Measurements from ENCODE around the gene PDE6A. TPM values are rescaled to one million over a fixed set of nuclear protein-coding genes. Genes with fewer than 3 reads are reported as not detected.

Gene PDE6A
- total and polyA plus RNA-seq, 2 of the 13 experiments (the other 11 are each of a cell fraction or from before 2014, with no cell fraction given), result 0.01 TPM; not detected in 1

- TF ChIP-seq ZNF343 (CRISPR knock-in tag; IDR thresholded peaks at IDR 0.05) (no peak), MZF1 (CRISPR knock-in tag; IDR thresholded peaks at IDR 0.05; ENCODE audit: borderline replicate concordance) (no peak), KLF9 (CRISPR knock-in tag; IDR thresholded peaks at IDR 0.05; ENCODE audit: low read depth) (no peak; the same call in 1 of the 2 replicates), ZNF607 (CRISPR knock-in tag; IDR thresholded peaks at IDR 0.05; ENCODE audit: borderline replicate concordance) (peak; percentile 88), ZNF407 (CRISPR knock-in tag; IDR thresholded peaks at IDR 0.05; ENCODE audit: not compliant biosample characterization) (peak; percentile 94), PAWR (CRISPR knock-in tag; IDR thresholded peaks at IDR 0.05; ENCODE audit: borderline replicate concordance) (no peak), REL (CRISPR knock-in tag; conservative IDR thresholded peaks at IDR 0.05) (0 out of 2 replicates have a peak, but pooled peaks have one; percentile 31), TBP (CRISPR knock-in tag; IDR thresholded peaks at IDR 0.05) (no peak), SMAD3 (CRISPR knock-in tag; IDR thresholded peaks at IDR 0.05) (no peak), NCOA5 (CRISPR knock-in tag; IDR thresholded peaks at IDR 0.05) (no peak), CTCF (CRISPR knock-in tag; IDR thresholded peaks at IDR 0.05) (peak; percentile 17; the same call in 1 of the 2 replicates), TRIM24 (CRISPR knock-in tag; IDR thresholded peaks at IDR 0.05) (no peak), RFX3 (CRISPR knock-in tag; IDR thresholded peaks at IDR 0.05) (no peak), ZSCAN12 (CRISPR knock-in tag; IDR thresholded peaks at IDR 0.05) (no peak; the same call in 1 of the 2 replicates), ZBTB43 (CRISPR knock-in tag; conservative IDR thresholded peaks at IDR 0.05) (no peak; the same call in 1 of the 2 replicates), ZKSCAN1 (IDR thresholded peaks at IDR 0.05; ENCODE audit: low read length) (no peak), POLR2AphosphoS5 (IDR thresholded peaks at IDR 0.05; ENCODE audit: low read depth, low read length) (peak; percentile 93)
These were observed 15.9 kb upstream of the PDE6A start, which contains the start of gene SLC26A2 (continued) for GRCh38 chr5:149960272-149961185.
